Activated CD8-positive, alpha-beta memory T cell treated with anti-CD3 and anti-CD28 coated beads for 1 hour (primary cell): ENCODE results near the gene MBOAT7.
"Not testable (repeated sequence)": the region's sequence is repeated elsewhere in the genome, so short reads cannot be mapped to it uniquely, and the experiment has no call there.

Experiments
- DNase-seq, 2 donors: peaks; one replicate each; pipeline ENCODE4 v3.0.0-alpha.2; 2020; ENCODE audit warnings: low read depth in 1 of 2; ENCODE audit errors: extremely low read depth in 1 of 2

The MBOAT7 gene

DNA sequence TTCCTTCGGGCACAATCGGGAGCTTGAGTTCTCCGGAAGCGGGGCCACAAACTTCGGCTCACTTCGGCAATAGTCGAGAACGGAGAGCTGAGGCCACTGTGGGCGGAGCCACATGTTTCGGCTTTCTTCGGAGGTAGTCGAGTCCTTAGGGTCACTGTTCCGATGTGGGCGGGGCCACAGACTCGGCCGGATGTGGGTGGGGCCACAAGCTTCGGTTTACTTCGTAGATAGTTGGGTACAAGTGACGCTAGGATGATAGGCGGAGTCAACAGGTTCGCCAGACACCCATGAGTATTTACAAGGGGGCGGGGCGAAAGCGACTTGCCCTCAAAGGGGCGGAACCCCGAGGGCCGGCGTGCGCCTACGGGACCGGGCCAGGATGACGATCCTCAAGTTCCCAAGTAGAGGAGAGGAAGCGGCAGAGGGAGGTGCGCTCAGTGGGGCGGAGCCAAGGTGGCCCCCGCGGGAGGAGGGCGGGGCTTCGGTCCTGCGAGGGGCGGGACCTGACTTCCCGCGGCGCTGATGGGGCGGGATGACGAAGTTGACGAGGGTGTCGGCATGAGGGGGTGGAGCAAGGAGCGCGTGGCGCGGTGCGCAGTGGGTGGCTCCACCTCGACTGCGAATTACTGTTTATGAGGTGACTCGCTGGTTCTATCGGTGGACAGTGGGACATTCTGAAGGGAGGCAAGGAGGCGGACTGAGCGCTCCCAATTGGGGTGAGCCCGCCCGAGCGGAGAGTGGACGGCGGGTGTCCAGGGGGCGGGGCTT is 539 bp upstream of the MBOAT7 start:
- DNase-seq: peak; percentile 99 to 100

DNA sequence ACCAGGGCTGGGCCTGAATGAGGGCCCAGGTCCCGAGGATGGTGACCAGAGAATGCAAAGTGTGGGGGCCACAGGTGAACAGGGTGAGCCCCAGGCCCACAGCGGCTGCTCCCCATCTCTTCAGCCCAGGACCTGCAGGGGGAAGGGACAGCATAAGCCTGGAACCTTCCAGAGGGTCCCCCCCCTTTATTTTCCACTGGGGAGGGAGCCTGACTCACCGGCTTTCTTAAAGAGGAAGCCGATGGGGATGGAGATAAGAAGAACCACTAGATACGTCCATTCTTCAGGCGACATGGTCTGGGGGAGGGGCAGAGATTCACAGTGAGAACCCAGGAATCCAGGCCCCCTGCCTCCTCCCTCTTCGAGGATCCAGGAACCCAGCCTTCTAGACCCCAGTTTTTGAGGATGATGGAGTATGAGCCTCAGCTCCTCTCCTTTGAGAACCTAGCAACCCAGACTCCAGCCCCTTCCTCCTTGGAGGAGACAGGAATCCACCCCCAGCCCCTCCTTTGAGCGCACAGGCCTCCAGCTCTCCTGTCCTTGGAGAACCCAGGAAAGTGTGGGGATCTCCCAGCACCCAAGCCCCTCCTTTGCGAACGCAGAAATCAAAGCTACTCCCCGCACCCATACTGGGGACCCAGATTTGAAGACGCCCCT is 1.0 kb downstream of the MBOAT7 start:
- peak in 1 of 2 donors; percentile 43 for DNase-seq

DNA sequence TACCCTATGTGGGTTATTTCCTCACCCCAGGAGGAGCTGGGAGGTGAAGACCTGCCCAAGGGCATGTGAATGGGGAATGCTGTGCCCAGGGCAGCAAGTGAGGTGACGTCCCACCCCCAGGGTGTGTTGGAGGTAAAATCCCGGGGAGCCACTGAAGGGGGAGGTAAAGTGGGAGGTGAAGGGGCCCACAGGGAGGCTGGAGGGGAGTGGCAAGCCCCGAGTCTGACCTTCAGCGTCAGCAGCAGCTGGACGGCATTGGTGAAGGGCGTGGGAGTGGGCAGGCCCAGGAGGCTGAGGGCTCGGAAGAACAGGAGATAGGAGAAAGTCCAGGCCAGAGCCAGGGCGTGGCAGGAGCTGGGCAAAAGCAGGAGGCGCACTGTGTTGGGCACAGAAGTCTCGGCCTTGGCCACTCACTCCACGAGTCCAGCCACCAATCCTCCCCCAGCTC is 2.4 kb downstream of the MBOAT7 start:
- no peak for DNase-seq

DNA sequence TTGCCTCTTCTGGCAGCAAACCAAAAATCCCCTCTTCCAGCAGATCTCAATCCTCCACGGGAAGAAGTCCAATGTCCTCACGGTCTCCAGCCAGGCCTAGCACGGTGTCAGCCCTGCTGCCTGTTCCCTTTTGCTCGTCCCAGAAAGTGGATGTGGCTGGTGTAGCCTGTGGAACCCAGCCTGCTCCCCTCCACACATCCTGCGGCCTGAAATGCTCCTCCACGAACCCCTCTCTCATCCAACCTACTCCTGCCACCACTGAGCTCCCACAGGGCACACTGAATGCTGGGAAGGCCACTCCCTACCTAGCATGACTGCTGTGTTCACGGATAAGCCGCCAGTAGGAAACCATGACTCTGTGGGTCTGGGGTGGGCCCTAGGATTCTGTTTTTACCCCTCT is 3.0 kb downstream of the MBOAT7 start:
- no peak for DNase-seq

DNA sequence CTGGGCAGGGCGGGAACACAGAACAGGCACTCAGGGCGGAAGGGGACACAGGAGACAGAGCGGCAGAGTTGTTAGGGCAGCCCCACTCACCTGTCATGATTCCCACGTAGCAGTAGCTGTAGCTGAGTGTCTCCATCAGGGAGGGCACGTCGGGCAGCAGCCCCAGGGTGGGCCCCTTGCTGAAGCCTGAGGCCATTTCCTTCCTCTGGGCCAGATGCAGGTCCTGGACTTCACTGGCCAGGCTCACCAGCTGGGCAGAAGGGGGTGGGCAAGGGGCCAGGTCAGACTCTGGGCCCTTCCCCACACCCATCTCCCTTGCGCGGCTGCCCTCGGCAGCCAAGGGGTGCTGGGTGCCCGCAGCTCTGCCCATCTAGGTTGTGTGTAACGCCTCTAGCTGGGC is 5.9 kb downstream of the MBOAT7 start:
- no peak for DNase-seq

- not testable (repeated sequence) for DNase-seq
Measured at GRCh38 chr19:54181894-54182293, 7.5 kb downstream of the MBOAT7 start.

DNA sequence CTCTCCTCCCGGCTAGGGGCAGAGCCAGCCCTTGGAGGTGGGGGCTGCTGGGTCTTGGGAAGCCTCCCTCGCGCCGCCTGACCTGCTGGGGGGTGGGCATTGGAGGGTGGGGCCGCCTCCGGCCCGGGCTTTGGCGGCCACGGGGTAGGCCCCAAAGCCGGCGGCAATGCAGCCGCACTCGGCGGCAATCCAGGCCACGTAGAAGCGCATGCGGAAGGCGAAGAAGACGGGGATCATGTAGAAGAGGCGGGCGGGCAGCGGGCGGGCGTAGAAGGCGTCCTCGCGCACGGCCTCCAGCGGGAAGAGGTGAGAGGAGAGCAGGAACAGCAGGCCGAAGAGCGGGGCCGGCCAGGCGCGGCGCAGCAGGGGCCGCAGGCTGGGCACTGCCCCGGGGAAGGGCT is 8.7 kb downstream of the MBOAT7 start:
- no peak for DNase-seq

- DNase-seq: no peak
Measured at GRCh38 chr19:54179921-54180461, 9.4 kb downstream of the MBOAT7 start.

DNA sequence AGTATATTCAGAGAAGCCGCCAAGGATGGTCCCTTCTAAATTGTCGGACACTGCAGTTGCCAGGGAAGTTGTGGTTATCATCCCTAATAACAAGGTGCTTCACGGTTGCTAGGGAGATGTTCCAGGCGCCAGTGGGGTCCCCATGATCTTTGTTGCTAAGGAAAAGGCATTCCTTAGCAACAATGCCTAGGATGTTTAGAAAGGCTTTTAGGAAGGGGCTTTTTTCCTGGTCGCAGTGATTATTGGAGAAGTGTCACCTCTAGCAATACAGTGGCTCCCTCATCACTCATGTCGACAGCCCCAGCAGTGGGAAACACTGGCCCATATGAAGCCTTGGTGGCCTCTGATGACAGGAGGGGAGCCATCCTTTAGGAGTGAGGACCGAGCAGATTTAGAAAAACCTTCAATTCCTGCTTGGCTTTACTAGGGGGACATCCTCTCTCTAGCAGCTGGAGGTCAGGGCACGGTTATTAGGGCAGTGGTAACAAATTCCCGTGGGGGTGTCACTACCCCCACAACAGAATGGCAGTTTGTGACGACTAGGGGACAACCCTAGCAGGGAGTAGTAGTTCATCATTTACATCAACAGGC is 10.0 kb downstream of the MBOAT7 start:
- no peak for DNase-seq

GRCh38 chr19:54178581-54179261 is 10.7 kb downstream of the MBOAT7 start:
- DNase-seq: no peak

GRCh38 chr19:54173951-54174834 is 15.2 kb downstream of the MBOAT7 start:
- no peak for DNase-seq

GRCh38 chr19:54173359-54173699 is 16.1 kb downstream of the MBOAT7 start:
- DNase-seq: no peak

GRCh38 chr19:54172471-54173358 is 16.7 kb downstream of the MBOAT7 start, which contains the start of gene TMC4:
TMC4 (minus strand) TSS chr19:54173160; CDS start chr19:54173117, 43 bp downstream.
- DNase-seq: no peak

DNA sequence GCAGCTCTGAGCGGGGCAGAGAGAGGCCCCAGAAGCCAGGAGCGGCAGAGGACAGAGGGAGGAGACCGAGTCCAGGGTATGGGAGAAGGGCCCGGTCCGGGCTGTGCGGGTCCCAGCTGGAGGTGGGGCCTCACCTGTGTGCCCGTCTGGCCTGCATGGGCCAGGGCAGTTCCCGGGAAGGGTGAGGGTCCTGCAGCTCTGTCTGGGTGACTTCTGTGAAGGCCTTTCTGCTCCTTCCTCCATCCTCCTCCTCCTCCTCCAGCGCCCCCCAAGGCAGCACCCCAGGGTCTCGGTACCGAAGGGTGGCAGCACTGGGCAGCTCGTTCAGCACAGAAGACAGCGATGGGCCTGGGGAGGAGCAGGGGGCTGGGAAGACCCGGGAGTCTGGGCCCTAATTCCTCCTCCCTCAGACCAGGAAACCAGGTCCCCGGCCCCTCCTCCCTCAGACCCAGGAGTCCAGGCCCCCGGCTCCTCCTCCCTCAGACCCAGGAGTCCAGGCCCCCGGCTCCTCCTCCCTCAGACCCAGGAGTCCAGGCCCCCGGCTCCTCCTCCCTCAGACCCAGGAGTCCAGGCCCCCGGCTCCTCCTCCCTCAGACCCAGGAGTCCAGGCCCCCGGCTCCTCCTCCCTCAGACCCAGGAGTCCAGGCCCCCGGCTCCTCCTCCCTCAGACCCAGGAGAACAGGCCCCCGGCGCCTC is 17.5 kb downstream of the MBOAT7 start:
- DNase-seq: not testable (repeated sequence)

- no peak for DNase-seq
Measured at GRCh38 chr19:54169149-54169740, 20.1 kb downstream of the MBOAT7 start.

GRCh38 chr19:54168174-54168917 is 21.0 kb downstream of the MBOAT7 start:
- peak; percentile 79 to 89 for DNase-seq

DNA sequence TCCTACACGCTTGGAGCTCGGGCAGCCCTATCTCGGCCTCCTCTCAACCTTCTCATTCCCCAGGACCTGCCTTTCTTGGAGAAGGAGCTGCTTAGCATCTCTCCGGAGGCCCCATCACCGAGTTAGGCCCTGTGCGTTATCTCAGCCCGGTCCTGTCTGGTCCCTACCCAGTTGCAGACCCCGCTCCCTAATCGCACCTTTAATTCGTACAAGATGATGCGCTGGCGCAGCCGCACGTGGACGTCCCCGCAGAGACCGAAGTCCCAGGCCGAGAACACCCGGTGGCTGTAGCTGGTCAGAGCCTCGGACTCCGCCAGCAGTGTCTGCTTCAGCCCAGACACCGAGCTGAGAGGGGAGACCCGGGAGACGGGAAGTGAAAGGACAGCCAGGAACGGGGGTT is 24.2 kb downstream of the MBOAT7 start:
- no peak for DNase-seq
